ENCODE data around the gene RSBN1.

DNA sequence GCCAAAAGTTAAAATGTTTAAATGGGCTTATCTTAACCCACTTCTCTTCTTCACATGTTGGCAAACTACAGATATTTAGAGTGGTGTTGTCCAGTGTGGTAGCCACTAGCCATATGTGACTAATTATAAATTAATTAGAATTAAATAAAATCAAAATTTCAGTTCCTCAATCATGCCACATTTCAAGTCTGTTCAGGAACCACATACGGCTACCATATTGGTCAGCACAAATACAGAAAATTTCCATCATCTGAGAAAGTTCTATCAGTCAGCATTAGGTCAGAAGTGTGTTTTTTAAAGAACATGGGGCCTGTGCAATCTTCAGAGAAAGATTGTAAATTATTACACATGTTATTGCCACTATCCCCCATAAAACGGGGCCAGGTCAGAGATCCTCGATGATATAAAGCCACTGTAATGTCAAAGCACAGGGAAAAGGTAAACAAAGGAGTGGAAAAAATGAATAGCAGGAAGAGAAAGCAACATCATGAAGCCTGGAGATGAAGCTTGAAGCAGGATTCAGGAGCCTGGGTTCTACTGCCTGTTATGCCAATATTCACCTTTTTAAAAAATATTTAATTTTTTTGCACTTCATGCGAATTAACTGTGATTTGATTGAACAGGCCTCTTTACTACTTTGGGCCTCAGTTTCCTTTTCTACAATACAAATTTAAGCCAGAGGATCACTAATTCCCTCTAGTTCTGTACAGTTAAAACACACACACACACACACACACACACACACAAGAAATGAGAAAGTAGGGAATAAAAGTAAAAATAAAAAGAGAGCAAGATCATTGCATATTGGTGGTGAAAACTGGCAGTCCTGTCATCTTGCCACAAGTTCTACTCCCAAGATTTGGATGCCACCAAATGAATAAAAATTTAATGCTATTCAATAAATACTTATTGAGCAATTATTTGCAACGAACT is 2.3 kb downstream of the RSBN1 start:
- no peak for TF ChIP-seq EZH2 (IDR thresholded peaks at IDR 0.05)
- TF ChIP-seq CTCF (IDR thresholded peaks at IDR 0.05) = no peak

Measured in neural progenitor cell (in vitro differentiated cells).